Eye (tissue), 1 donor: ENCODE results near the gene MAB21L3.
"Not testable (repeated sequence)": the region's sequence is repeated elsewhere in the genome, so short reads cannot be mapped to it uniquely, and the experiment has no call there.

Experiments used
- DNase-seq: peaks from one replicate; pipeline ENCODE4 v3.0.0-alpha.2; 2015

The MAB21L3 gene

DNA sequence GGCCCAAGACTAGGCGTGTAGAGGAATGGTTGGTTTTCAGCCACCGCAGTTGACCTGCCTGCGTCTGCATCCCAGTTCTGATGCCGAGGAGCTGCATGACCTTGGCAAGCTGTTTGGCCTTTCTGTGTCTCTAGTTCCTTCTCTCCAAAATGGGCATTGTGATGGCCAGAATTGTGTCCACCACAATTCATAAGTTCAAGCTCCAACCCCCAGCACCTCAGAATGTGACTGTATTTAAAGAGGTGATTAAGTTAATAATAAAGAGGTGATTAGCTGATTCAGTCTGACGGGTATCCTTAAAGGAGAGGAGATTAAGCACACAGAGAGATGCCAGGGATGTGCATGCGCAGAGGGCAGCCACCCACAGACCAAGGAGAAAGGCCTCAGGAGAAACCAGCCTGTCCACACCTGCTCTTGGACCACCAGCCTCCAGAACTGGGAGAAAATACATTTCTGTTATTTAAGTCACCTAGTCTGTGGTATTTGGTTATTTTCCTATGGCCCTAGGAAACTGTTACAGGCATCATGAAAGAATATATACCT is 28.5 kb downstream of the MAB21L3 start:
- DNase-seq: no peak

DNA sequence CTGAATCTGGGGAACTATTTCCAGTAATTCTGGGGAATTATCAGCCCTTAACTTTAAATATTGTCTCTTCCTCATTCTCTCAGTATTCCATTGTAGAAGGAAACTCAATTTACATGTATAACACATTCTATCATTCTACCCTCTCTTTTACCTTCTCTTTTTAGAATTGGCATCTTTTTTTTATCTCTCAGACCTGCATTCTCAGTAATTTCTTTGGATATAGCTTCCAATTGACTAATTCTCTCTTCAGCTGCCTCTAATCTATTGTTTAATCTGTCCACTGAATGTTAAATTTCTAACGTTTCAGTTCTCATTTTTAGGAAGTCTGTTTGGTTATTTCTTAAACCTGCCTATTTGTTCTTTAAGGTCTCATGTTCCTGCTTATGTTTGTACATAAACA is 33.0 kb downstream of the MAB21L3 start:
- no peak for DNase-seq

DNA sequence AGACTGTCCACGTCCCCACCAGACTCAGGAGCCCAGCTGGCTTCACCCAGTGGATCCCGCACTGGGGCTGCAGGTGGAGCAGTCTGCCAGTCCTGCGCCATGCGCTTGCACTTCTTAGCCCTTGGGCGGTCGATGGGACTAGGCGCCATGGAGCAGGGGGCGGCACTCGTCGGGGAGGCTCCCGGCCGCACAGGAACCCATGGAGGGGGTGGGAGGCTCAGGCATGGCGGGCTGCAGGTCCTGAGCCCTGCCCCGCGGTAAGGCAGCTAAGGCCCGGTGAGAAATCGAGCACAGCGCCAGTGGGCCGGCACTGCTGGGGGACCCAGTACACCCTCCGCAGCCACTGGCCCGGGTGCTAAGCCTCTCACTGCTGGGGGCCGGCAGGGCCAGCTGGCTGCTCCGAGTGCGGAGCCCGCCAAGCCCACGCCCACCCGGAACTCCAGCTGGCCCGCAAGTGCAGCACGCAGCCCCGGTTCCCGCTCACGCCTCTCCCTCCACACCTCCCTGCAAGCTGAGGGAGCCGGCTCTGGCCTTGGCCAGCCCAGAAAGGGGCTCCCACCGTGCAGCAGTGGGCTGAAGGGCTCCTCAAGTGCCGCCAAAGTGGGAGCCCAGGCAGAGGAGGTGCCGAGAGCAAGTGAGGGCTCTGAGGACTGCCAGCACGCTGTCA is 35.4 kb downstream of the MAB21L3 start:
- not testable (repeated sequence) for DNase-seq

DNA sequence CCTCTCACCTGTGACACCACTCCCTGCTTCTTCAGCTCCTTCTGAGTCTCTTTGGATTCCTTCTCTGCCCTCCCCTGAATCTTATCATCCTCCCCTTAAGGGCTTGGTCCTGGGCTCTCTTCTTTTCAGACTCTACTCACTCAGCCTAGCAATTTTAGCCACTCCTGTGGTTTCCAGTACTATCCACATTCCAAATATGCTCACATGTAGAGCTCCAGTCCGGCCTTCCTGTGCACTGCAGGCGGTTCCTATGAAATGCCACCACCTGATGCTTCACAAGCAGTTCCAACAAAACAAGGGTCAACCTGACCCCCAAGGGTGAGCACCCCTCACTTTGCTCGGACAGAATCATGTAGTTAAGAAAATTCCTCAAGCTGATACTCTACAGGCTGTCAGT is 35.9 kb downstream of the MAB21L3 start:
- DNase-seq: no peak

DNA sequence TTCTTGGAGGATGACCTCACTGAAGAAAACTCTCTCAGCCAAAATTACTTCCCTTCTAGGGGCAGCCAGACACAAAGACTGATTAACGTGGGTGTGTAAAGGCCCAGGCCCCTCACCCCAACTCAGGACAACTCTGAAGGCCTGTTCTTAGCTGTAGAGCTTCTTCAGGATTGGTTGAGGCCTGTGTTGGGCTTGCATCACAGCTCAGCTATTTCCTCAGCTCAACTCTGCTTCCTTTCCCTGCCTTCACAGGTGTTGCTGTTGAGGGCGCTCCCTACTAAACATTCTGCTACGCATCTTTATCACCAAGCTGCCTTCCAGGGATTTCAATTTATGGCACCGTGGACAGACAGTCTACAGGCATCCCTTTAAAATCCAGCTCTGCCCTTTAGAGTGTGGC is 36.8 kb downstream of the MAB21L3 start:
- DNase-seq: no peak

DNA sequence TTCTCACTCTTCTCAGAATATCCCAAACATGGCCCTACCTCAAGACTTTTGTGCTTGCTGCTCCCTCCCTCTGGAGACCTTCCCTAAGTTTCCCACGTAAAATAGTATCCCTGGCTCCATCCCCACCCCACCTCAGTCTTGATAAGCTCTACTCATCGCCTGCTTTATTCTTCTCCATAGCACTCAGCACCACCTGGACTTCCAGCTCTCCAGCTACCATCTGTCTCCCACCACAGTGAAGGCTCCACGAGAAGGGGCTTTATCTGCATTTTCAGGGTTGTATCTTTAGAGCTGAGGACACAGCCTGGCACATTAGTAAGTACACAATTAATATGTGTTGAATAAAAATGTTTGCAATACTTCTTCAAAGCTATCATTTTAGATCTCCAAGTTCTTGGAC is 37.8 kb downstream of the MAB21L3 start:
- DNase-seq: no peak

DNA sequence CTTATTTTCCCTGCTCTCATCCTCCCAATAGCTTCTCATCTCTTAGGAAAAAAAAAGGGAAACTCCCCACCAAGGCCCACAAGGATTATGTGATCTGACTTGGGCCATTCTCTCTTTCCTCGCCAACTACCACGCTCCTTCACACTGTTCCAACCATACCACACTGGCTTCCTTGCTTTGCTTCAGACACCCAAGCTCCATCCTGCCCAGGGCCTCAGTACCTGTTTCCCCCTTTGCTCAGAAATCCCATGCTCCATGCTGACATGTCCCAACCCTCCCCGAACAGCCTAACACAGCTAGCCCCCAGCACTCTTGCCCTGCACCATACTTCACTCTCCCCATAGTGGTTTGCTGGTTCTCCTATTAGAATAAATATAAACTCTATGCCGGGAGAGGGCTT is 39.2 kb downstream of the MAB21L3 start:
- DNase-seq: no peak

DNA sequence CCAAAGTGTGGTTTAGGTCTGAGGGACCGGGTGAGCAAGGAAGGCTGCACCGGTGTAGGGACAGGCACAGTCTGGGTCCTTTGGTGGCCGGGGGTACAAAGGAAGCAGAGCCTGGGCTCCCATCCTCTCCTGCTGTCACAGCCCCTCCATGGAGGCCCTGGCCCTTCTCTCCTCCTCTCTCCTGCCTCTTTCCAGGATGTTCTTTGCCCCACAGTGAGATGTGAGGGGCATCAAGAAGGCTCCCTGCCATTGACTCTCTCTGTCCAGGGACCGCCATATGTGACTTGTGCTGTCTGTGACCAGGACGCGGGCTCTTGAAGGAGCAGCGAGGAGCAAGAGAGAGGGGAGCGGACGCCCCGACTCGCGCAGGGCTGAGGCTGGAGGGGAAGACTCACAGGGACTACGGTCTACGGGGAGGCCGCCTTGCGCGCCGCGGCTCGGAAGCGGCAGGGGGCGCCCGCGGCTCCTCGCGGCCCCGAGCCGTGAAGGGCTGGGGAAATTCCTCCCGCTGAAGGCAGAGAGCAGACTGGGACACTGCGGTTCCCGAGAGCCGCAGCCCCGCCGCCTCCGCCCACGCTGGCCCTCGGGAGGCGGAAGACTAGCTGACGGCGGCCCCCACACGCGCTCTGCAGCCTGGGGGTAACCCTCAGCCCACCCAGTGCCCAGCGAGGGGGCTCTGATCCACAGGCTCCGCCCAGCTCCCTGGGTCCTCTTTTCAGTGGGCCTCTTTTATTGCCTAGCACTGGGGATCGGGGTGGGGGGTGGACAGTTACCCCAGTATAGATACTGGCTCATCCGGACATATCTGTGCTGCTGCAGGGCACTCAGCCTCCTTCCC is 40.8 kb downstream of the MAB21L3 start:
- peak; percentile 91 for DNase-seq

DNA sequence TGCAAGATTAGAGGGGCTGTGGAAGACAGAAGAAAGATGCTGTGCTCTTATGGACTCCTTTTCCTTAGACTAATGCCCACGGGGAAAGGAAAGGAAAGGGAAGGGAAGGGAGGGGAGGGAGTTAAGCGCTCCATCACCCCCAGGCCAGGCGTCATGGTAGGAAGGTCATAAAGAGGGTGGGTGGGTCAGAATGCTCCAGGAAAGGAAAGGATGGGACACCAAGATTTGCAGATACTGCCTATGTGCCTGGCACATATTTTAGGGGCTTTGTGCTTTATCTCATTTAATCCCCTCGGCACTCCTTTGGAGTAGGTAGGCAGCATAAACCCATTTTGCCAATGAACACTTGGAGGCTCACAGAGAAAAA is 41.4 kb downstream of the MAB21L3 start:
- no peak for DNase-seq

DNA sequence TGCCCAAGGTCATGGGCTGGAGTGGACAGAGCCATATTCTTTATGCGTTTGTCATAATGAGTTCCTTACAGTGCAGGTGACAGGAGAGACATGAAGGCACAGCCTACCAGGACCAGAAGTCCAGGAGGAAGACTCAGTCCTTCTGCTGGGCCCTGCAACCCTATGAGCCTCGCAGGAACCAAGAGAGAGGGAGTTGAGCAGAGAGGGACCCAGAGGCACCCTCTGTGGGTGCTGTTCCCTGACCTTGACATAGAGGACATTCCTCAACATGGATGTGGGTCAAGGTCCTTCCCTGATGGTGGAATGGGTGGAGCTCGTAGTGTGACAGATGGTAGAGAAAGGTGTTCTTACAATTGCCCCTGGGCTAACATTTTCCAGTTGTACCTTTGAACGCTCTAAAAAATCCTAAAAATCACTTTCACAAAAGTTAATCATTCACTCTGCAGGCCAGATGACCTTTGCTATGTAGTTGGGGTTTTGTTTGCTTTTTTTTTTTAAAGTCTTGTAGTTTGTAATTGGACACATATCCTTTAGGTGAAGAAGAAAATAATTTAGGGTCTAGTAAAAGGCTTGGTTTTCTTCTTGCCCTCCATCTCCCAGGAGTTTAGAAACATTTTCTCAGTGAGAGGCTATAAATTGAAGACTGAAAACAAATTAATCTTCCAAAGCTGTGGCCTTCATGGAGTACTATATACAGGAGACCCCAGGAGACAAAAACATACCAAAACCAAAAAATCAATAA is 41.9 kb downstream of the MAB21L3 start:
- no peak for DNase-seq

DNA sequence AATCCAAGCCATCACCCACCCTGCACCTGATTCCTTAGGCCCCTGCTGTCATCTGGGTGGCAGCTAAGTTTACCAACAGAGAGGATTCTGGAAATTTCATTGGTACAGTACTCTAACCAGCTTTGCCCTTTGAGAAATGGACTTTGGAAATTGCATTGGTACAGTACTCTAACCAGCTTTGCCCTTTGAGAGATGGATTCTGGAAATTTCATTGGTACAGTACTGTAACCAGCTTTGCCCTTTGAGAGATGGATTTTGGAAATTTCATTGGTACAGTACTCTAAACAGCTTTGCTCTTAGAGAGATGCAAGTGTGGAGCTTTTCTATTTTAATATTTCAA is 42.5 kb downstream of the MAB21L3 start:
- DNase-seq: no peak

DNA sequence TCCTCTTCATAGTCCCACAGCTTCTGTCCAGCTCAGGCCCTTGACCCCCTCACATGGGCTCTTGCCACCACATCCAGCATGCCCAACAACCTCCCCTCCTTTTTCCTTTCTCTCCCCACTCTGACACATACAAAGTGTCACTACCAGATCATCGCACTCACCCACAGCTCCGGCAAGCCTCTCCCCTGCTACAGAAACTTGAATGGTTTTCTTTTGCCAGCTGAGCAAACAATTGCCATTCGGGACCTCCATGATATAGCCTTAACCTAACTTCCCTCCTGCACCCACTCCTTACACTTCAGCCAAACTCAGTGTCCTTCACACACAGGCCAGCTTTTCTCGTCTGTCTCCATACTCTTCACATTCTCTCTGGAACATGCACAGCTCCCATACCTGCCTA is 43.3 kb downstream of the MAB21L3 start:
- no peak for DNase-seq

DNA sequence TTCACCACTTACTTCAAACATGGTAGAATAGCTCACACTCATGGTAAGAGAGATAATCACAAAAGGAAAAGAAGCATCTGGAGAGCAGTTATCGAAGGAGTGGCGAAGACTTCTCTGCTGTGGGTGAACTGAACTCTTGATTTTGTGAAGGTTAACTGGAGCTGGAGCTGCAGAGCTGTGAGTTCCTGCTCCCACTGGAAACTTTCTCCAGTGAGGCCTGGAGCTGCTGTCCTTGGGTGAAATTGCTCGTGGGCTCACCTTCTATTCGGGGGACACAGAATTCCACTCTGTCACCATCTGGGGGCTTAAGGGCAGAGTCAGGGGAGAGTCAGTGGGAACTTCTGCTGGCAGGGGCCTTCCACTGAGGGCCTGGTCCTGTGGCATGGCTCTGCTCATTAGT is 45.9 kb downstream of the MAB21L3 start:
- no peak for DNase-seq

DNA sequence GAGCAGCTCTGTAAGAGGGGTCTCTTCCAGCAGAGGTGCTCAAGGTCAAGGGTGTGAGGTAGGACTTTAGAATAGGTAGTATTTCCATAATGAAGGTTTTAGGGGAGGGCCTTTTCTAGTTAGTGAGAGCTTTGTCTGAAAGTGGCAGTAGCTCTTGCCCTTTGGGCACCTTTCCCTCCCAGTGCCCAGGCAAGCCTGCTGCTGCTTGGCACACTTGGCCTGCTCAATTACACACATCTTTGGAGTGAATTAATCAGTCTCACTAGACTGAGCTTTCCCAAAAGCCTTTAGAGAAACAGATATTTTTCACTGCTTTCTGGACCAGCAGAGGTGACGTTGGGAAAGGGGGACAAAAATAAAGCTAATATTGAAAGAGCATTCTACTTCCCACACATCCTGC is 48.0 kb downstream of the MAB21L3 start:
- DNase-seq: no peak

DNA sequence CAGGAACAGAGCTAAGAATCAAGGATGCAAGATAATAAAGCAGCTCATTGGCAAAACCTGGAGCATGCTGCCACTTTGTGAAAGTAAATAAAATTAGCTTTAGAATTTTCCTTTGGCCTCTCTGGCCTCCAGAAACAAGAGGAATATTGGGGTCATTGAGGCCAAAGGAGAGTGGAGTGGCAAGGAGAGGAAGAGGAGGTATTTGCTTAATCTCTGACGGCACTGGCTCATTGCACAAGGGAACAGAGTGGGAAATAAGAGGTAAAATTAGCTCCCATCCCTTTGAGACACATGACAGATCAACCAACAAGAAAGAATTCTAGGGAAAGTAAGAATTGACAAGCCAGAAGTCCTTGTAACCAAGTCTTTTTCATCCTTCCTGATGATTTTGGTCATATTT is 48.4 kb downstream of the MAB21L3 start:
- DNase-seq: no peak

DNA sequence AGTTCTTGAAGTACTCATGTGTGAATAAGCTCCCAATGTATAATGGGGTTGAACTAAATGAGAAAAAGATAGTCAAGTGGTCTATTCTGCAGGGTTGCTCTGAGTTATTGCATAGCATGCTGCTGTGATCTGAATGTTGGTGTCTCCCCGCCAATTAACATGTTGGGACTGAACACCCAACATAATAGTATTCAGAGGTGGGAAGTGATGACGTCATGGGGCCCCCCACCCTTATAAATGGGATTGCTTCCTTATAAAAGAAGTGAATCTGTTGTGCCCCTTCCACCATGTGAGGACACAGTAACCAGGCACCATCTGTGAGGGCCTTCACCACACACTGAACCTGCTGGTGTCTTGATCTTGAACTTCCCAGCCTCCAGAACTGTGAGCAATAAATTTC is 50.2 kb downstream of the MAB21L3 start:
- no peak for DNase-seq

DNA sequence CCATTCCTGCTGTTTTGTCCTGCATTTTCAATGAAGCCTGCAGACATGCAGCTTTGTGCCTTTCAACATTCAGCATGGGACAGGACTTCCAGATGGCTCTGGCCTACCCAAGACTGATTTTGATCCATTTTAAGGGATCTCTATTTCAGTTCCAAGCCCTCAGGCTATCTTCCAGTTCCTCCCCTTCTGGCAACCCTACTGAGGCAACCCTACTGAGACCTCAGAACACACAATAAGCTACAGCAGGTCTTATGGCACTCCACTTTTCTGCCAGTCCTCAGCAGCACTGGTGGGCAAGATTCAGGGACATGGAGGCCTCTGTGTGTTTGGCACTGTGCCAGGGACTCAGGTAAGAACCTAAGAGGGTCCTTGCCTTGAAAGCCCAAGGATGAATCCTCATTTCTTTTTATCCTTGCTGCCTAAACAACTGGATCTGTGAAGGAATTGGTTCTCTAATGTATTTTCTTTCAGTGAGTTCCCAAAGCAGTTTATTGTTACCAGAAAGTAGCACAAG is 50.7 kb downstream of the MAB21L3 start:
- DNase-seq: no peak

DNA sequence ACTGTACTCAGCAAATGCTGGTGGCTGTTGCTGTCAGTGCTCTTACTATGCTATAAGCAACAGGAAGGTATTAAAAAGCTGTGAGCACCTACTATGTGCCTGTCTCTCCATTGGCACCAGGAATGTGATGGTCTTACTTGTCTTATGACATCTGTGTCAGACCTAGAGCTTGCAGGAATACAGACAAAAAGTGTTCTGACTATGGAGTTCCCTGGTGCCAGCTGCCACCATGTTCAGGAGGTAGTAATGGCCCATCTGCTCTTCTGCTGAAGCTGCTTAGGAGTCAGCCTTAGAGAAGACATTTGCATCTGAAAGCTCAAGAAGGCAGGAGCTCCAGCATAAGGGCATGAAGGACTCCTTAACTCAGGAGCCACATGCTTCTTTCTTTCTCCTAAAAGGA is 52.3 kb downstream of the MAB21L3 start:
- DNase-seq: no peak

DNA sequence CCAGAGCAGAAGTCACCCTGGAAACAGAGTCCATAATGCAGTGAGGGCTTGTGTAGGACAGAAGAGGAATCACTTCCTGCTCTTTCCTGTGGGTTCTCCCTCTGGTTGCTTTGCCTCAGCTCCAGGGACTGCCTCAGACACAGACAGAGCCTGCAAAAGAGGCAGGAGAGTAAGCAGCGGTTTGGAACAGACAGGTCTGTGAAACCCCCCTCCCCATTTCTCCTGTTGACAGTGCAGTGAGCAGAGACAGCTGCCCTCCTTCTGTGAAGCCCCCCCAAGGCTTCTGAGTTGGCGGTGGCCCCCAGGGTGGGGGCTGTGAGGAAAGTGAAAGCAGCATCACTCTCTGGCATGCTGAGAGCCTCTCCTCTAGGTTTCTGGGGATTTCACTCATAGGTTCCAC is 53.0 kb downstream of the MAB21L3 start:
- peak; percentile 24 for DNase-seq

DNA sequence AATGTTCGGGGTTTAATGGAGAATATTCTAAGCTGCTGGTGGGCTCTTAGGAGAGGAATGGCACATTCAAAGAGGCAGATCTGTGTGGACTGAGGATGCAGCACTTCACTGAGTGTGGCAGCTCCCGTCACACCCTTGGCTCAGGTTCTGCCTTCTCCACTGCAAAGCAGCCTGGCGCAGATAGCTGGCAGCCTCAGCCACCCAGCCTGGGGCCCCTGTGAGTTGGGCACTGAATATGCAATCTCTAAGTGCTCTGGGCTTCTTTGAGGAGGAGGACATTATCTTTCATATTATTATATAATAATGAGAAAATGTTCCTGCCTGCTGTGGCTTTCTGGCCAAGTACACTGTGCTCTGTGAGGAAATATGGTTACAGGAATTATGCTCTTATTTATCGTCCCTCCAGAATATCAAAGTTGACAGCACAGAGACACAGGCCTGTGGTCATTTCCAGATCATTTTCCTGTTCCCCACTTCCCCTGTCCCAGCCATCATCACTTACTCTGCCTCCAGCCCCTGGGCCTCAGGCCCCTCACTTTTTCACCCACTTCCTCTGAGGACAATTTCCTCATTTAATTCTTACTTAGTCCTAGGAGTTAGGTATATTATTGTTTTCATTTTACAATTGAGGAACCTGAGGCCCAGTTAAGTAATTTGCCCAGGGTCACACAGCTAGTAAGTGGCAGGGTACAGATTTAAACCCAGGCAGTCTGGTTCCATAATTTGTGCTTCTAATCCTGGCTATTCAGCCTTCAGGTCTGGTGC is 53.6 kb downstream of the MAB21L3 start:
- no peak for DNase-seq

DNA sequence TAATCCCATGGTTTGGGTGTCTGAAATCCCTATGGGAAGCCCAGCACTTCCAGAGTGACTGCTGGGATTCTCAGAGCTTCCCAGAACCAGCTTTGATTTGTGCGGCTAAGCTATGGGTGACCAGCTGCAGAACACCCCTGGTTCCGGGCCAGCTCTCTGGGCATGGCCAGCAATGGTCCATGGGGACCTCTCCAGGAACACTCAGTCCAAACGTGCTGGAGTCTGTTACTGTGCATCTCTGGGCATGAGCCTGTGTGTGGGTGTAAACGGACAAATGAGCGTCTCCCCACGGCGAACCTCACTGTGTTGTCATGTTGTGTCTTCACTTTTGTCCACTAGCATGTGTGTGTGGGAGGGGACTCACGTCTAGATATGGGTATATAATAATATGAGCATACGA is 54.4 kb downstream of the MAB21L3 start:
- no peak for DNase-seq

DNA sequence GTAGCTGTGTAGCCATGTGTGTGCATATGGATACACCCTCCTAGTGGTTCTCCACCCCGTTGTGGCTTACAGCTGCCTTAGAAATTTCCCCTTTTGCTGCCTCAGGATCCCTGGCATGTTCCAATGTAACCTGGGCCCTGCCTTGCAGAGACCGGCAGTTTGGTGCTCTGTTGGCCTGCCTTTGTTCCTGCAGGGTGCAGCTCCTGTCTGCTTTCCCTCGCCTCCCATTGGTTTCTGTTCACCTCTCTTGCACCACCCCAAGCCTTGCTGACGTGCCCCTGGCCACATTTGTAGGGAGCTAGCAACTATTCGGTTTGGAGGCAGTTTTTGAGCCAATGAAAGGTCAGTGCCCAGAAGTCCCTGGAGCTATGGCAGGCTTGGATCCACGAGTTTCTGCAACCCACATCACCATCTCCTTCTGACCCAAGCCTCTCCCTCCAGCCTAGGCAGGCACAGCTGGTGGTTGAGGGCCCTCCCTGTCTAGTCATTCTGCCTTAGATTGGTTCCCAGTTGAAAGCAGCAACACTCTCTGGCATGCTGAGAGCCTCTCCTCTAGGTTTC is 54.9 kb downstream of the MAB21L3 start:
- no peak for DNase-seq

DNA sequence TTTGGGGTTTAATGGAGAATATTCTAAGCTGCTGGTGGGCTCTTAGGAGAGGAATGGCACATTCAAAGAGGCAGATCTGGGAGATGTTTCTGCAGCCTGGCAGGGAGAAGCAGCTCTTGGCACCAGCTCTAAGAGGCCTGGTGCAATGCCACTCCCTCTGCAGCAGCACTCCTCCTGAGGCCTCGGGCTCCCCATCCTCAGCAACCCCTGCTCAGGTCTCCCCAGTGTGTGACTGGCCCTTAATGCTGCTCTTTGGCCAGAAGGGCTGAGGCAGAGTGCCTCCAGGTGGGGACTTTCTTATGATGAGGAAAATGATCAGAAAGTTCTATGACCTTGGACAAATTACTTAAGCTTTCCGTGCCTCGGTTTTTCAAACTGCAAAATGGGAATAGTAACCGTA is 55.5 kb downstream of the MAB21L3 start:
- no peak for DNase-seq
